Cardiac muscle cell (in vitro differentiated cells and primary cell): ENCODE measurements around the gene LY6G6D. TPM values are rescaled to one million over a fixed set of nuclear protein-coding genes. Genes with fewer than 3 reads are reported as not detected.
A peak's percentile ranks its signal among the peaks of the same experiment; 100 is the strongest.

Source experiments
- DNase-seq, 2 donors: peaks; one replicate each; pipeline versions ENCODE4 v3.0.0 to v3.0.0-alpha.2; 2010 to 2017; ENCODE audit warnings: low read depth in 1 of 2, low spot score in 1 of 2
- H3K27ac ChIP-seq: fragments of 200-600 bp; sonication (generic); 2 replicates; pipeline ENCODE4 v1.5.1; 2016
- H3K27me3 ChIP-seq: fragments of 200-600 bp; sonication (generic); 2 replicates; pipeline ENCODE4 v1.6.0; 2016; ENCODE audit warnings: control low read depth
- H3K36me3 ChIP-seq: fragments of 200-600 bp; sonication (generic); 2 replicates; pipeline ENCODE4 v1.5.1; 2016; ENCODE audit warnings: control low read depth
- H3K4me1 ChIP-seq: fragments of 200-600 bp; sonication (generic); 2 replicates; pipeline ENCODE4 v1.8.1; 2017; ENCODE audit warnings: low read depth, mild to moderate bottlenecking, mixed run types
- H3K4me3 ChIP-seq: fragments of 200-600 bp; sonication (generic); 2 replicates; pipeline ENCODE4 v1.5.1; 2016; ENCODE audit warnings: mild to moderate bottlenecking
- H3K9me3 ChIP-seq: fragments of 200-600 bp; sonication (generic); 2 replicates; pipeline ENCODE4 v1.5.1; 2017; ENCODE audit warnings: low read depth, mild to moderate bottlenecking, control low read depth
- polyA plus RNA-seq: library from polyadenylated mRNA; unstranded; fragments of >200 nt; fragmentation: Nextera tagmentation; extraction: Ambion mirVana; gene quantifications from 2 replicates; pipeline ENCODE4 v1.2.1, GENCODE V29; 2016
- total RNA-seq: library from RNA; depleted of rRNA; stranded (reverse); fragments of >200 nt; gene quantifications from 2 replicates; pipeline ENCODE4 v1.2.3, GENCODE V29; 2016
- TF ChIP-seq, protein P1 (sequence below): IDR thresholded peaks from 2 replicates; pipeline ENCODE4 v1.5.1; 2012; ENCODE audit warnings: low read depth, mild to moderate bottlenecking, low read length

Gene LY6G6D
- total and polyA plus RNA-seq, 2 experiments from 2014 or later: not detected

DNA sequence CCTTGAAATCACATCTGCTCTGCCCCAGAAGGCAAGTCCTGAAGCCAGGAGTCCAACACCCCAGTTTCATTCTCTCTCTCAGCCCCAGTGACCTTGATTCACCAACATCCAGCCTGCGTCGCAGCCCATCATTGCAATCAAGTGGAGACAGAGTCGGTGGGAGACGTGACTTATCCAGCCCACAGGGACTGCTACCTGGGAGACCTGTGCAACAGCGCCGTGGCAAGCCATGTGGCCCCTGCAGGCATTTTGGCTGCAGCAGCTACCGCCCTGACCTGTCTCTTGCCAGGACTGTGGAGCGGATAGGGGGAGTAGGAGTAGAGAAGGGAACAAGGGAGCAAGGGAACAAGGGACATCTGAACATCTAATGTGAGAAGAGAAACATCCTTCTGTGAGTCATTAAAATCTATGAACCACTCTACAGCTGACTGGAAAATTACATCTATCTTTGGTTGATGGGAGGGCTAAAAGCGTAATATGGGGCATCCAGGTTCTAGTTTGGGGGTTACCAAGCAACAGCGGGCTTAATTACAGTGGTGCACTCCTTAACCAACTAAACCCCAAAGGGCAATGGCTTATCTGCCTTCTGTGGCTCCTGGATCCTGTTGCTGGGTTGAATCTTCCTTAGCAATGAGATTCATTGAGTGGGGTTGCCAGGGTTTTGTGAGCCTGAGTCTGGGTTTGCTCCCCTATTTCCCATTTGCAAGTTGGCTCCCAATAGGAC lies 2.5 kb downstream of the LY6G6D start:
- peak in 1 of 2 donors; percentile 25 for DNase-seq
- H3K27me3 ChIP-seq: no peaks in the 10 kb centered on the region
- no peak overlapping the region for H3K27ac ChIP-seq
- TF ChIP-seq, protein P1, sequence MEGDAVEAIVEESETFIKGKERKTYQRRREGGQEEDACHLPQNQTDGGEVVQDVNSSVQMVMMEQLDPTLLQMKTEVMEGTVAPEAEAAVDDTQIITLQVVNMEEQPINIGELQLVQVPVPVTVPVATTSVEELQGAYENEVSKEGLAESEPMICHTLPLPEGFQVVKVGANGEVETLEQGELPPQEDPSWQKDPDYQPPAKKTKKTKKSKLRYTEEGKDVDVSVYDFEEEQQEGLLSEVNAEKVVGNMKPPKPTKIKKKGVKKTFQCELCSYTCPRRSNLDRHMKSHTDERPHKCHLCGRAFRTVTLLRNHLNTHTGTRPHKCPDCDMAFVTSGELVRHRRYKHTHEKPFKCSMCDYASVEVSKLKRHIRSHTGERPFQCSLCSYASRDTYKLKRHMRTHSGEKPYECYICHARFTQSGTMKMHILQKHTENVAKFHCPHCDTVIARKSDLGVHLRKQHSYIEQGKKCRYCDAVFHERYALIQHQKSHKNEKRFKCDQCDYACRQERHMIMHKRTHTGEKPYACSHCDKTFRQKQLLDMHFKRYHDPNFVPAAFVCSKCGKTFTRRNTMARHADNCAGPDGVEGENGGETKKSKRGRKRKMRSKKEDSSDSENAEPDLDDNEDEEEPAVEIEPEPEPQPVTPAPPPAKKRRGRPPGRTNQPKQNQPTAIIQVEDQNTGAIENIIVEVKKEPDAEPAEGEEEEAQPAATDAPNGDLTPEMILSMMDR: no peak
- H3K4me3 ChIP-seq: no peak overlapping the region
- H3K9me3 ChIP-seq: no peaks in the 10 kb centered on the region
- H3K4me1 ChIP-seq: peaks cover 11% of the 10 kb centered on the region
- no peaks in the 10 kb centered on the region for H3K36me3 ChIP-seq

DNA sequence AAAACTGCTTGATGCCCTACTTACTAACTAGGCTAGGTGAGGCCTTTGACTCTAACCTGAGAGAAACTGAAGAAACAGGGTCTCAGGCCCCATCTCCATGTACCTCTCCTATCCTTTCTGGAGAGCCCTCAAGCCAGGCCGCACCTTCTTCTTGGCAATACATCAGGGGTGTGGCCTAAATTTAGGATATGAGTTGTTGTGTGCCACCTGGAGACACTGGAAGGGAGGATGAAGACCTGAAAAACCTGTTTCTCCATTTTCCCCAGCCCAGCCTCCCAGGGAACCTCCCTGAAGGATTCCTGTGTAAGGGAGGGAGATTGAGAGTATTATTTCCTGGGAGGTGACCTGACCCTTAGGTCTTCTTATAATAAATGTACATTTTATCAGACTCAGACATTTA lies 3.1 kb downstream of the LY6G6D start:
- Histone ChIP-seq H3K27me3 (no peaks in the 10 kb centered on the region), H3K36me3 (no peaks in the 10 kb centered on the region), H3K9me3 (no peaks in the 10 kb centered on the region), H3K27ac (no peak overlapping the region), H3K4me3 (no peak overlapping the region), H3K4me1 (peaks cover 11% of the 10 kb centered on the region)
- no peak for DNase-seq
- TF ChIP-seq, protein P1: no peak

DNA sequence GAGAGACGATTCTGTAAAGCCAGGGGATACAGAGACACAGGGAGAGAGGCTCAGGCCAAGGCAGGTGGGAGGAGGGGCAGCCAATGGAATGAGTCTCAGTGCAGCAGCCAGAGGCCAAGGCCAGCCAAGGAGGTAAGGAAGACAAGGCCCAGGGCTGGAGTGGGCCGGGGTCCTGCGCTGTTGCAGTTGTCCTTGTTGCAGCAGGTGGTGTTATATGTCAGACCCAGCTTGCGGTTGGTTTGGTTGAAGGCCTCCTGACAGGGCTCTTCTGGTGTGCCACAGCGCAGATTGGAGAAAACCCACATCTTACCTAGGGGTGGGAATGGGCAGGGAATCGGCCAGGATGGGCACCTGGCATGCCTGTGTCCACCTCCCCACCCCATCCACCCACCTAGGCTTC lies 3.9 kb downstream of the LY6G6D start:
- no peak overlapping the region for H3K4me3 ChIP-seq
- H3K4me1 ChIP-seq: peaks cover 6% of the 10 kb centered on the region
- H3K36me3 ChIP-seq: no peaks in the 10 kb centered on the region
- TF ChIP-seq, protein P1: no peak
- no peaks in the 10 kb centered on the region for H3K27me3 ChIP-seq
- no peaks in the 10 kb centered on the region for H3K9me3 ChIP-seq
- no peak overlapping the region for H3K27ac ChIP-seq
- no peak for DNase-seq

DNA sequence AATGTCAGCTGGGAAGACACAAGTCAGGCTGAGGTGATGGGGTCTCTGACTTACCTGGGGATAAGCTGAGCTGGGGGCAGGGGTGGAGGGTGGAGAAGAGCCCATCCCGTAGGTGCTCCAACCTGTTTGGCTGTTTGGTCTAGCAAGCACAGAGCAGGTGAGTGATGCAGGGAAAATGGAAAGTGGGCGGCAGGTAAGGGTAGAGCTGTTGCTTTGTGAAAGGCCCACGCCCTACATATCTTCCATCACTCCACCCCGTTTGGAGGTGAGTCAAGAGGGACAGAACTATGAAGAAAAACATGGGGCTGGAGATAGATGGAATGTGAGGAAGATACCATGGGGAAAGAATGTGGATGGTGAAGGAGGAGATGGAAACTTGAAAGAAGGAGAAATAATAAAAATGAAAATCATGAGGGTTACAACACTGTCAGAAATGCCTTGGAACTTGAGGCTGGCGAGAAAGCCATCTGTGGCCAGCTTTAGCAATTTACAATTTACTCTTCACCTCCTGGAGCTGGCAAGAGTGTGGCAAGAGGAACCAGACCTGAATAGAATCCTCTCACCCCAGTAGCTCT lies 5.1 kb downstream of the LY6G6D start:
- Histone ChIP-seq H3K9me3 (no peaks in the 10 kb centered on the region), H3K27me3 (no peaks in the 10 kb centered on the region)
- TF ChIP-seq, protein P1: no peak

GRCh38 chr6:31721351-31722020 lies 6.3 kb downstream of the LY6G6D start, which contains the start of gene LY6G6C:
Gene LY6G6C (minus strand): TSS chr6:31721746. CDS start chr6:31721679, 67 bp downstream.
- Histone ChIP-seq H3K9me3 (no peaks in the 10 kb centered on the region), H3K4me3 (no peak within 1 kb of the TSS), H3K27me3 (no peaks in the 10 kb centered on the region), H3K27ac (no peak within 1 kb of the TSS), H3K36me3 (peaks cover 3% of the 10 kb centered on the region), H3K4me1 (no peaks in the 10 kb centered on the region)
- no peak for DNase-seq
- TF ChIP-seq, protein P1: no peak

More for the DNA sequence above, 5.1 kb downstream of the LY6G6D start:
- Histone ChIP-seq H3K36me3 (no peaks in the 10 kb centered on the region), H3K4me1 (no peaks in the 10 kb centered on the region), H3K4me3 (no peak overlapping the region), H3K27ac (no peak overlapping the region)
- no peak for DNase-seq
